Mucosa of gallbladder (tissue), 1 donor: ENCODE measurements around the gene SERPINB10. TPM values are rescaled to one million over a fixed set of nuclear protein-coding genes. Genes with fewer than 3 reads are reported as not detected.
"Not testable (repeated sequence)": the region's sequence is repeated elsewhere in the genome, so short reads cannot be mapped to it uniquely, and the experiment has no call there.

ENCODE experiments used
- DNase-seq: peaks from one replicate; pipeline ENCODE4 v3.0.0-alpha.2; 2020; ENCODE audit warnings: low spot score
- total RNA-seq: library from RNA; stranded (reverse); gene quantifications from one replicate; pipeline ENCODE4 v1.2.1, GENCODE V29; 2021
- donor health status: DM: no; HTN: no; CAD: no.

The SERPINB10 gene
- total RNA-seq, 1 donor from 2014 or later = not detected

- DNase-seq = no peak
These were observed 16.8 kb upstream of the SERPINB10 start for GRCh38 chr18:63890950-63891304.

GRCh38 chr18:63892566-63892965 is 15.2 kb upstream of the SERPINB10 start:
- DNase-seq = no peak

DNA sequence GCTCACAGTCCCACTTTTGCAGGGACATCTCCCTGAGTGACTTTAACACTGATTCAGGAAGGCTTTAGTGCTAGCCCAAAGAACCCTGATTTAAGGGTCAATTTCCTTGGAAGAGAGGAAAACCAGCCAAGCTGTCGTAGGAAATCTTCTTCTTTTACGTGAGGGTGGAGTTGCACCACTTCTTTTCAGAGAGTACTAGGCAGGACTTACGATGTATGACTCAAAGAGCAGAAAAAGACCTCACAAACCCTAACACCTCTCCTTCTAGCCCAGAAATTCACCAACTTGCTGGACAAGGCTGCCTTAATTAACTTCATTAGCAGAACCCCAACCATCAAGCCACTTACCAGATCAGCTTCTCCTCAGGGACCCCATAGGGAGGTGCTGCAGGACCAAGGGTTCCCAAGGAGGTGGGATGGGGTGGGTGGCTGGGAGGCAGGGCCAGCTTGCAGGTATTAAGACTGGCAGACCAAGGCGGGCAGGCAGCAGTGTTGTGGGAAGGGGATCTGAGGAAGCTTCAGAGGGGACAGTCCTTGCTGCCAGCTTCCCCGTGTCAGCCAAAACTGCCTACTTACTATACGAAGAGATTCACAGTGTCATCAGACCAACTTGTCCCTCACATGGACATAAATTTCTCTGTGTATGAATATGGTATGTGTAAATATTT is 13.5 kb upstream of the SERPINB10 start:
- DNase-seq = no peak

GRCh38 chr18:63895190-63895589 is 12.6 kb upstream of the SERPINB10 start:
- DNase-seq = no peak

GRCh38 chr18:63897072-63897471 is 10.7 kb upstream of the SERPINB10 start:
- no peak for DNase-seq

DNA sequence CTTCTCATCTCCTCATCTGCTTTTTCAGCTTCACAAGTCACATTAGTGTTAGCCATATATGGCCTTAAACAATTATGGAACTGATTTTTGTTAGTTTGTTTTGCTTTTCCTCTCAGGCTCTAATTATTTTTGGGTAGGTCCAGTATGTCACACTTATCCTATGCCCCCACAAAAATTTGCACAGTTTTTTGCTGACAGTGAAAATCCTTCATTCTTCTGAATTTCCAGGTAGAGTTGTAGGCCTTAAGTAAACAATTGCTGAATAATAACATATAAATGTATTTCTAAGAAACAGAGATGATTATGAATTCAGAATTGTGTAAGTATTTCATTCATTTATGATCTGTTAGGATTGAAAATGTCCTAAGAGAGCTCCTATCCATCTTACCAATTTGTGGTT is 8.6 kb upstream of the SERPINB10 start:
- no peak for DNase-seq

DNA sequence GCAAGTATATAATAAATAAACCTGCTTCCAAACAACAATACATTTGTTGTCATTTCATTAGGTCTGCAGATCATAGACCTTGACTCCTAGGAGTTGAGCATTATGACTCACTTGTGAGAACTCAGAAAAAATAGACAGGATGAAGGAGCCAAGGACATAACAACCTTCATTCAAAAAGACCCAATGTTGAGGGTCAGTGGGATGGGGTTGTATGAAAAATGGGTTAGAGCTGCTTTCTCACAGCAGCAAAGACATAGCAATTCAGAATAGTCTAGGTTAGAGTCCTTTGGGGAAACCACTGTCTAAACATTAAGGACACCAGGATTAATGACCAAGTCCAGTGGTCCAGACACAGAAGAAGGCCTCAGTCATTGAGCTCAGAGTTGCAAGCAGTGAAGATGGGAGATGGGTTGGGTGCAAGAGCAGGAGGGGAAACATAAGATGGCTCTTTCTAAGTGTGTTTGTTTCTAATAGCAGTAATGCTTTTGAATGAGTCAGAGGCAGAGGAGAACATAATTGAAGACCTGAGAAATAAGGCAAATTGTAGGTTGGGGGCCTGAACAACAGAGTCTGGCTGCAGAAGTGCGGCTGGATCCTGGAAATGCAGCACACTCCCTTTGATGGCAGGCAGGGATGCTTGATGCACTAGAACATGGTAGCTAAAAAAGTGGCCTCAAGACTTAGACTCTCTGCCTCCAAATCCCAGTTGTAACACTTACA is 3.7 kb upstream of the SERPINB10 start:
- no peak for DNase-seq

GRCh38 chr18:63904694-63905093 is 3.1 kb upstream of the SERPINB10 start:
- DNase-seq = no peak

GRCh38 chr18:63905361-63905760 is 2.4 kb upstream of the SERPINB10 start:
- DNase-seq = no peak

- no peak for DNase-seq
These were observed 1.7 kb upstream of the SERPINB10 start for GRCh38 chr18:63906056-63906455.

DNA sequence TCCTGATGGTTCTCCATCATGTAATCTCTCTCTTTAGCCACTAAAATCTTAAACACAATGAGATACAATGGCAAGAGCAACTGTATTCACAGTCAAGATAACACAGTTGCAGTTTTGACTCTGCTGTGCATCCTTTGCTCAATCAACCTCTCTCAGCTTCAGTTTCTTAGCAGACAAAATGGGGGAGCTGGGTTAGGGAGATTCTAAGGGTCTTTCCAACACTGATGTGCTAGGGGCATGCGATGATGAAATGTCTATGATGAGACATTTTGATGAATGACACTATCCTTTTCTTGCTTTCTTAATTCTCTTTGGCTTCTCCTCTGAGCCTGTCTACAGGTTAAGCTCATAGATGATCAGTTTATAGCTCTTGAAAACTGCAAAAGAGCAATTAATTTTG is 1.1 kb downstream of the SERPINB10 start:
- no peak for DNase-seq

DNA sequence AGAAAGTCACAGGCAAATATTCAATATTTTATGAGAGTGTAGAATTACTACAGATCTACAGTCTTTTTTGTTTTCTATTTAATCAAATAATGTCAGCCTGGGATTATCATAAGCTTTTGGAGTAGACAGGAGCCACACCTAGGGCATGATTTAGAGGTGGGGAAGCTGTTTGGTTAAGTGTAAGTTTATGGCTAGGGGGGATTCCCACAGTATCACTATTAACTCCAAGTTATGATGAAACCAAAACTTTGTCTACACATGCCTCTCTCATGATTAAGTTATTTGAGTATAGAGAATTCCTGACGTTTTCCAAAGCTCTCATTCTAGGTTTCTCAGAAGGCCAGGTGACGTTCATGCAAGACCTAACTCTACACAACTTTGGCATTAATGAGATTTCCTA is 2.1 kb downstream of the SERPINB10 start:
- no peak for DNase-seq

GRCh38 chr18:63917817-63918216 is 10.1 kb downstream of the SERPINB10 start:
- no peak for DNase-seq

DNA sequence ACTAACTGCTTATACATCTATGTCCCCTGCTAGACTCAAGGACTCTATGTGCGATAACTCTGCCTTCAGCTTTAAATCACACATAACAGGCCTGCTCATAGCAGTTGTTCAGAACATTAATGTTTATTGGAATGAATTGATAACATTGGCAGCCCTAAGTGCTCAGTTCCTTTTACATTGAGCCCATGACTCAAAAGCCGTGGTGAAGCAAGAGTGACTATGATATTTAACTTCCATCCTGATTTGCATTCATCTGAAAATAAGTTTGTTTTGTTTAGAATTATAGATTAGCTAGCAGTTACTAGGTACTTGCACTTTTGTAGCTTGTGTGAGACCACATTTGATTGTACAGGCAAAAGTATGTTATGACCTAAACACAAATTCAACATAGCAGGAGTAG is 14.3 kb downstream of the SERPINB10 start:
- no peak for DNase-seq

GRCh38 chr18:63924551-63924950 is 16.8 kb downstream of the SERPINB10 start:
- no peak for DNase-seq

DNA sequence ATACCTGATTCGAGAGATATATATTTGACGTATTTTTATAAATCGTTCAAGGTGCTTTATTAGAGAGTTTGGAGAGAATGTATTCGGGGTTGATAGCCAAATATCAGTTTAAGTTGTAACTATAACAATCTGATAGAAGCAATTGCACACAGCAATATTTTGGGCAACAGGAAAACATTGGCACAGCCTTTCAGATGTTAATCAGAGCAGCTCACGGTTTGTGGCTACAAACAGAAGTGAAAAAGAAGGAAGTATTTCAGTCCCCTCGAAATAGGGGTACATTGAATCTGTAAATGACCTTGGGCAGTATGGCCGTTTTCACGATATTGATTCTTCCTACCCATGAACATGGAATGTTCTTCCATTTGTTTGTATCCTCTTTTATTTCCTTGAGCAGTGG is 20.6 kb downstream of the SERPINB10 start:
- DNase-seq = no peak

- DNase-seq = not testable (repeated sequence)
These were observed 21.6 kb downstream of the SERPINB10 start for GRCh38 chr18:63929369-63929768.

- no peak for DNase-seq
These were observed 23.1 kb downstream of the SERPINB10 start for GRCh38 chr18:63930773-63931354.

DNA sequence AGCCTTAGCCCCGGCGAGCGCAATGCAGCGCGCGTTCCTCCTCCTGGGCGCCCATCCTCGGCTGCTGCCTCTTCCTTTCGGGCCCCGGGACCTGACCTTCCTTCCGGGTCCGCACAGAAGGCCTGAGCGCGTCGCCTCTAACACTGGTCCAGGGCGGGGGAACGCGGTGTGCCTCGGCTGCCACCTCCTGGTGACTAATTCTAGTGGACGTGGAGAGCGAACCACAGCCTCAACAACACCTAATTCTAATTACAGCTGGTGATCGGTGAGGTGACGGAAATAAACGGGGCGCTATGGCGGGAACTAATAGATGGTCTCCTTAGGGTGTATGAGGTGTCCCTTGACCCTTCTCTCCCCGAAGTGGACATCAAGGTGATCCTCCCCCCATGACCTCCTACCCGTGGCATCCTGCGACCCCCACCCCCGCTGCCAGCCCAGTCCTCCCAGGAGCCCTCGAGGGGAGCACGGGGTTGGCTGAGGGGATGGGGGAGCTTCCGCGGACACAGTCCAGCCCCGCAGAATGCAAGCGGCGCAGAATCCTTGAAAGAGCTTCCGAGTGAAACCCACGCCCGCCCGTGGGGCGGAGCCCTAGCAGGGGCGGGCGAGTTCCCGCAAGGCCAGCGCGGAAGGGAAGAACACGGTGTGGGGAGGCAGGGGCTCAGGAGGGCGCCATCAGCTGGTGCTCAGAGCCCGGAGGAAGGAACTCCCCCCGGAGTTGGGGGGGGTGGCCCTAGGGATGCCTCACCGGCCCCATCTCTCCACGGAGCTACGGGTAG is 28.6 kb downstream of the SERPINB10 start:
- DNase-seq = peak; percentile 80

DNA sequence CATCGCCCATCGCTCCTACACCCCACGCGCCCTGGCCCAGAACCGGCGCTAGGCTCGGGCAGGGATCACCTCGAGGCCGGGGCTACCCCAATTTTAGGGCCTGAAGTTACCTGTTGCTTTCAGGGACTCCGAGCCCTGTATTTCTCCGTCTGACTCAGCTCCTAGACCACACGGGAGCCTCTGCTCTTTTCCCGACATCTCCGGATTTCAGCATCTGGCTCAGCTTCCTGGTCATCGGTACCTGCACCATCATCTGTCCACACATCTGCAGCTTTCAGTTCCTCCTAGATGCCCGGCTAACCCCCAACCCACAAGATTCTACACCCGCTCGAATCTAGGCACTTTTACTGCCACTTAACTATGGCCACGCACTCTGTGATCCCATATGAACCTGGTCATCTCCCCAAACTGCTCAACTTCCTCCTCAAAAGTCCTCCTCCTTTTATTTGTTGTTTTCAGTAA is 29.2 kb downstream of the SERPINB10 start:
- no peak for DNase-seq

- DNase-seq = no peak
These were observed 32.2 kb downstream of the SERPINB10 start for GRCh38 chr18:63940008-63940407.

GRCh38 chr18:63940543-63941050 is 32.8 kb downstream of the SERPINB10 start:
- not testable (repeated sequence) for DNase-seq
